ENCODE data around the gene TNFRSF4.

DNA sequence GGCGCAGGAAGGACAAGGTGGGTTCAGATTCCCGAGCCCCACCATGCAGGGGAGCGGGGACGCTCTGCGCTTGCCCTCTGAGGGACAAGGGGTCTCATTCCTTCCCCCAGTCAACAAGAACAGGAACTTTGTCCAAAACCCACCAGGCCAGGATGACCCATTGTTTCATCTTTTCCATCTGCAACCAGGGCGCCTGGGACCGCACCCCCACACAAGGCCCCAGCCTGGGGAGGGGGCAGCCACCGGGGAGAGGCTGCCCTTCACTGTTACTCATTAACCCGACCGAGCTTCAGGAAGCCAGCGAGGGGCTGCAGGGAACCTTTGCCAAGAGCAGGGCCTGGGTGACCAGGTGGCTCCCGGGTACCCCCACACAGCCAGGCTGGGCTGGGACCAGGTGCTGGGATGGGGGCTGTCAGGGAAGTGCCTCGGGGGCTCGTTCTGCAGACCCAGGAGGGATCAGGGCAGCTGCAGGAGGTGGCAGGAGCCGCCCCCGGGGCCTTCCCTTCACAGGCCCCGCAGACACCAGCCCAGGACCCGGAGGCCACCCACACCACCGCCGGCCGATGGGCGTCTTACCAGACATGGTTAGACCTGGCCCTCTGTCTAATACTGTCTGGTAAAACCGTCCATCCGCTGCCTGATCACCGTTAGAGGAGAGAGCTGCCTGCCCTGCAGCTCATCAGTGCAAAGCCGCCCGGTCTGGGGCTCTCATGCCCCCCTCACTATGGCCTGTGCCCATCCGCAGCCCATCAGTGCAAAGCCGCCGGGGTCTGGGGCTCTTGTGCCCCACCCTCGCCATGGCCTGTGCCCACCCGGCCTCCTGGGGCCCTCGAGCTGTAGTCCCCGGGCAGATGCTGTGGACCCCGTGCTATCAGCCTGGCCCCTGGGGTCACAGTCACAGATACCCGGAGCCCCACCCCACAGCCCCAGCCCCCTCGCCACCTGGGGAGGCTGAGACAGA lies 45.2 kb downstream of the TNFRSF4 start:
- TF ChIP-seq POLR2A (IDR thresholded peaks at IDR 0.05; ENCODE audit: low read depth, low read length) (no peak), CTCF (IDR thresholded peaks at IDR 0.05 in 2 of 3, conservative IDR thresholded peaks at IDR 0.05 in 1 of 3; ENCODE audit: control insufficient read depth in 2 of 3, extremely low read depth in 1 of 3, insufficient read depth in 1 of 3, low read depth in 3 of 3, low read length in 3 of 3) (no peak), MTA3 (IDR thresholded peaks at IDR 0.05; ENCODE audit: borderline replicate concordance, low read length) (no peak), MLLT1 (IDR thresholded peaks at IDR 0.05) (no peak), TCF12 (IDR thresholded peaks at IDR 0.05; ENCODE audit: low read depth, low read length) (no peak), EZH2 (IDR thresholded peaks at IDR 0.05; ENCODE audit: borderline replicate concordance, control insufficient read depth, low read depth, low read length) (no peak), NFXL1 (IDR thresholded peaks at IDR 0.05; ENCODE audit: borderline replicate concordance) (no peak), ATF2 (IDR thresholded peaks at IDR 0.05; ENCODE audit: low read length) (no peak)
- TF ChIP-seq, protein P1, sequence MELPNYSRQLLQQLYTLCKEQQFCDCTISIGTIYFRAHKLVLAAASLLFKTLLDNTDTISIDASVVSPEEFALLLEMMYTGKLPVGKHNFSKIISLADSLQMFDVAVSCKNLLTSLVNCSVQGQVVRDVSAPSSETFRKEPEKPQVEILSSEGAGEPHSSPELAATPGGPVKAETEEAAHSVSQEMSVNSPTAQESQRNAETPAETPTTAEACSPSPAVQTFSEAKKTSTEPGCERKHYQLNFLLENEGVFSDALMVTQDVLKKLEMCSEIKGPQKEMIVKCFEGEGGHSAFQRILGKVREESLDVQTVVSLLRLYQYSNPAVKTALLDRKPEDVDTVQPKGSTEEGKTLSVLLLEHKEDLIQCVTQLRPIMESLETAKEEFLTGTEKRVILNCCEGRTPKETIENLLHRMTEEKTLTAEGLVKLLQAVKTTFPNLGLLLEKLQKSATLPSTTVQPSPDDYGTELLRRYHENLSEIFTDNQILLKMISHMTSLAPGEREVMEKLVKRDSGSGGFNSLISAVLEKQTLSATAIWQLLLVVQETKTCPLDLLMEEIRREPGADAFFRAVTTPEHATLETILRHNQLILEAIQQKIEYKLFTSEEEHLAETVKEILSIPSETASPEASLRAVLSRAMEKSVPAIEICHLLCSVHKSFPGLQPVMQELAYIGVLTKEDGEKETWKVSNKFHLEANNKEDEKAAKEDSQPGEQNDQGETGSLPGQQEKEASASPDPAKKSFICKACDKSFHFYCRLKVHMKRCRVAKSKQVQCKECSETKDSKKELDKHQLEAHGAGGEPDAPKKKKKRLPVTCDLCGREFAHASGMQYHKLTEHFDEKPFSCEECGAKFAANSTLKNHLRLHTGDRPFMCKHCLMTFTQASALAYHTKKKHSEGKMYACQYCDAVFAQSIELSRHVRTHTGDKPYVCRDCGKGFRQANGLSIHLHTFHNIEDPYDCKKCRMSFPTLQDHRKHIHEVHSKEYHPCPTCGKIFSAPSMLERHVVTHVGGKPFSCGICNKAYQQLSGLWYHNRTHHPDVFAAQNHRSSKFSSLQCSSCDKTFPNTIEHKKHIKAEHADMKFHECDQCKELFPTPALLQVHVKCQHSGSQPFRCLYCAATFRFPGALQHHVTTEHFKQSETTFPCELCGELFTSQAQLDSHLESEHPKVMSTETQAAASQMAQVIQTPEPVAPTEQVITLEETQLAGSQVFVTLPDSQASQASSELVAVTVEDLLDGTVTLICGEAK (IDR thresholded peaks at IDR 0.05; ENCODE audit: borderline replicate concordance): no peak
